Coronary artery (tissue), 2 donors: ENCODE results near the gene THADA.
A peak's percentile ranks its signal among the peaks of the same experiment; 100 is the strongest.

Source experiments
- DNase-seq: peaks from one replicate; pipeline ENCODE4 v3.0.0-alpha.2; 2017; ENCODE audit warnings: low spot score
- H3K27ac ChIP-seq, 2 donors: fragments of 200-600 bp; sonication (generic); one replicate each; pipeline ENCODE4 v1.5.1; 2016 to 2019
- H3K4me3 ChIP-seq: fragments of 200-600 bp; sonication (generic); 2 replicates; pipeline ENCODE4 v1.5.1; 2016; ENCODE audit warnings: mild to moderate bottlenecking, moderate library complexity
- CTCF ChIP-seq: fragments of 200-600 bp; sonication (generic); IDR thresholded peaks from one replicate; pipeline ENCODE4 v1.5.1; 2019; ENCODE audit warnings: antibody characterized with exemption

THADA gene

GRCh38 chr2:43215673-43216255 is 380.1 kb downstream of the THADA start:
- DNase-seq = no peak
- peak overlapping the region; percentile 53 to 61 for H3K27ac ChIP-seq
- H3K4me3 ChIP-seq = no peak overlapping the region
- TF ChIP-seq CTCF = no peak

GRCh38 chr2:43214253-43214652 is 381.6 kb downstream of the THADA start:
- no peak for DNase-seq
- no peak overlapping the region for H3K27ac ChIP-seq
- no peak for TF ChIP-seq CTCF
- no peak overlapping the region for H3K4me3 ChIP-seq

- peak overlapping the region; percentile 19 to 30 for H3K27ac ChIP-seq
- no peak for DNase-seq
- no peak overlapping the region for H3K4me3 ChIP-seq
- TF ChIP-seq CTCF = no peak
These were observed 382.9 kb downstream of the THADA start for GRCh38 chr2:43212931-43213330.

- TF ChIP-seq CTCF = no peak
- H3K4me3 ChIP-seq = no peak overlapping the region
- H3K27ac ChIP-seq = peak overlapping the region; percentile 19 to 30
These were observed 383.5 kb downstream of the THADA start for GRCh38 chr2:43212216-43212835.

GRCh38 chr2:43210467-43211303 is 385.2 kb downstream of the THADA start:
- TF ChIP-seq CTCF = no peak
- Histone ChIP-seq H3K27ac (peak overlapping the region in 1 of 2 donors; percentile 28), H3K4me3 (no peak overlapping the region)
- DNase-seq = no peak

More at GRCh38 chr2:43212216-43212835, 383.5 kb downstream of the THADA start:
- no peak for DNase-seq

- H3K4me3 ChIP-seq = no peak overlapping the region
- peak overlapping the region in 1 of 2 donors; percentile 28 for H3K27ac ChIP-seq
- no peak for DNase-seq
- no peak for TF ChIP-seq CTCF
These were observed 385.7 kb downstream of the THADA start for GRCh38 chr2:43210125-43210466.
